HepG2 (cell line): ENCODE data around the gene CSNK1D. TPM values are rescaled to one million over a fixed set of nuclear protein-coding genes. Genes with fewer than 3 reads are reported as not detected.

Experiments
- DNMT3B ChIP-seq: conservative IDR thresholded peaks from 2 replicates; pipeline ENCODE4 v1.6.1; 2016; ENCODE audit warnings: missing biosample characterization, control low read depth
- KIAA2018 ChIP-seq: sonication (generic); formaldehyde crosslinking; IDR thresholded peaks from 2 replicates; pipeline ENCODE4 v1.5.0; 2020; ENCODE audit warnings: mild to moderate bottlenecking, missing genetic modification reagents, borderline replicate concordance
- PRDM10 ChIP-seq: sonication (generic); formaldehyde crosslinking; IDR thresholded peaks from 2 replicates; pipeline ENCODE4 v1.4.0; 2020; ENCODE audit warnings: low read depth, missing genetic modification reagents
- RORA ChIP-seq: sonication (generic); formaldehyde crosslinking; IDR thresholded peaks from 2 replicates; pipeline ENCODE4 v1.5.0; 2020; ENCODE audit warnings: mild to moderate bottlenecking, missing genetic modification reagents, moderate library complexity
- TIGD3 ChIP-seq: sonication (generic); formaldehyde crosslinking; IDR thresholded peaks from 2 replicates; pipeline ENCODE4 v1.5.1; 2020; ENCODE audit warnings: mild to moderate bottlenecking, missing genetic modification reagents, borderline replicate concordance
- ZBTB44 ChIP-seq: sonication (generic); formaldehyde crosslinking; IDR thresholded peaks from 2 replicates; pipeline ENCODE4 v1.4.0; 2020; ENCODE audit warnings: missing genetic modification reagents
- ZFP41 ChIP-seq: sonication (generic); formaldehyde crosslinking; IDR thresholded peaks from 2 replicates; pipeline ENCODE4 v1.4.0; 2020; ENCODE audit warnings: mild to moderate bottlenecking, missing genetic modification reagents, borderline replicate concordance
- ZFY ChIP-seq: sonication (generic); formaldehyde crosslinking; IDR thresholded peaks from 2 replicates; pipeline ENCODE4 v1.4.0; 2020; ENCODE audit warnings: missing genetic modification reagents
- ZNF276 ChIP-seq: sonication (generic); formaldehyde crosslinking; IDR thresholded peaks from 2 replicates; pipeline ENCODE4 v1.4.0; 2020; ENCODE audit warnings: mild to moderate bottlenecking, low read depth, missing genetic modification reagents
- ZNF558 ChIP-seq: sonication (generic); formaldehyde crosslinking; IDR thresholded peaks from 2 replicates; pipeline ENCODE4 v1.9.0; 2022; ENCODE audit warnings: mild to moderate bottlenecking, missing genetic modification reagents, borderline replicate concordance
- ZNF891 ChIP-seq: sonication (generic); formaldehyde crosslinking; IDR thresholded peaks from 2 replicates; pipeline ENCODE4 v1.5.0; 2020; ENCODE audit warnings: mild to moderate bottlenecking, missing genetic modification reagents
- polyA plus RNA-seq, 8 experiments: library from polyadenylated mRNA; depleted of rRNA in 3 of 8; stranded (reverse) in 7 of 8; unstranded in 1 of 8; fragments of >200 nt; fragmentation: Illumina TruSeq in 4 of 8; extraction: Trizol in 4 of 8; gene quantifications; 2 replicates each; pipeline versions ENCODE4 v1.2.1 to v1.2.3, GENCODE V29; 2011 to 2016; ENCODE audit warnings: low read depth in 4 of 8, missing spikeins in 1 of 8, mixed read lengths in 1 of 8; ENCODE audit not compliant: insufficient read depth in 1 of 8
- total RNA-seq, 5 experiments: library from RNA; depleted of rRNA; stranded (reverse); fragments of >200 nt; fragmentation: Illumina TruSeq; extraction: Trizol; gene quantifications; 2 replicates each; pipeline ENCODE4 v1.2.3, GENCODE V29; 2016; ENCODE audit warnings: low read depth in 1 of 5

Gene CSNK1D
- total and polyA plus RNA-seq, 2 of the 13 experiments (the other 11 are each of a cell fraction or from before 2014, with no cell fraction given) = 31.5 to 128 TPM

GRCh38 chr17:82217120-82217529 is 56.4 kb downstream of the CSNK1D start (continued):
- TF ChIP-seq KIAA2018 (CRISPR knock-in tag) (no peak), ZBTB44 (CRISPR knock-in tag) (no peak), ZNF891 (no peak), TIGD3 (no peak), RORA (no peak), ZFY (no peak), ZFP41 (no peak), PRDM10 (CRISPR knock-in tag) (no peak), ZNF276 (peak; percentile 38; the same call in 1 of the 2 replicates), ZNF558 (CRISPR knock-in tag) (no peak), DNMT3B (no peak)
